Measurements from ENCODE around the gene APEH.

GRCh38 chr3:49681232-49681522 lies 7.0 kb downstream of the APEH start:
- TF ChIP-seq EZH2 (IDR thresholded peaks at IDR 0.05; ENCODE audit: insufficient read depth, low read length) = no peak
- TF ChIP-seq CTCF (IDR thresholded peaks at IDR 0.05; ENCODE audit: insufficient read depth, low read depth, low read length) = no peak

Measured in astrocyte (in vitro differentiated cells and primary cell).